SK-N-SH treated with all-trans-retinoic acid at 6 μM for 48 hours (cell line): ENCODE data around the gene WT1.

ENCODE experiments used
- ATAC-seq: fragments of 200-7000 bp; cut with Tn5 transposase; 3 replicates; pipeline ENCODE4 v1.9.1; 2020; ENCODE audit warnings: mild to moderate bottlenecking, moderate library complexity
- ARNTL ChIP-seq: fragments of 450-650 bp; formaldehyde crosslinking; IDR thresholded peaks from 2 replicates; pipeline ENCODE4 v1.5.0; 2020; ENCODE audit warnings: low read depth, mild to moderate bottlenecking, moderate library complexity, borderline replicate concordance
- BACH2 ChIP-seq: fragments of 250-450 bp; sonication (Bioruptor Pico); IDR thresholded peaks from 2 replicates; pipeline ENCODE4 v1.9.0; 2021; ENCODE audit warnings: mild to moderate bottlenecking, borderline replicate concordance
- CREB5 ChIP-seq: fragments of 250-450 bp; sonication (Bioruptor Pico); IDR thresholded peaks from 2 replicates; pipeline ENCODE4 v1.5.1; 2020; ENCODE audit warnings: low read depth, mild to moderate bottlenecking, moderate library complexity
- ESRRG ChIP-seq: fragments of 250-450 bp; sonication (Bioruptor Pico); IDR thresholded peaks from 2 replicates; pipeline ENCODE4 v1.6.1; 2021; ENCODE audit warnings: mild to moderate bottlenecking
- GLIS3 ChIP-seq: fragments of 250-450 bp; sonication (Bioruptor Pico); IDR thresholded peaks from 2 replicates; pipeline ENCODE4 v1.5.0; 2020; ENCODE audit warnings: mild to moderate bottlenecking, moderate library complexity
- ISL1 ChIP-seq: fragments of 250-450 bp; sonication (Bioruptor Pico); IDR thresholded peaks from 2 replicates; pipeline ENCODE4 v2.1.2; 2022; ENCODE audit warnings: mild to moderate bottlenecking, moderate library complexity
- OSR1 ChIP-seq: fragments of 250-450 bp; sonication (Bioruptor Pico); IDR thresholded peaks from 2 replicates; pipeline ENCODE4 v1.8.0; 2022; ENCODE audit warnings: moderate library complexity, mild to moderate bottlenecking, inconsistent platforms
- PATZ1 ChIP-seq: fragments of 250-450 bp; sonication (Bioruptor Pico); IDR thresholded peaks from 2 replicates; pipeline ENCODE4 v1.8.0; 2020; ENCODE audit warnings: mild to moderate bottlenecking, moderate library complexity, borderline replicate concordance
- POU6F1 ChIP-seq: fragments of 250-450 bp; sonication (Bioruptor Pico); IDR thresholded peaks from 2 replicates; pipeline ENCODE4 v1.8.0; 2021; ENCODE audit warnings: low read depth, mild to moderate bottlenecking, moderate library complexity, borderline replicate concordance
- PPARA ChIP-seq: fragments of 250-450 bp; sonication (Bioruptor Pico); IDR thresholded peaks from 2 replicates; pipeline ENCODE4 v1.5.0; 2020; ENCODE audit warnings: mild to moderate bottlenecking, borderline replicate concordance
- RARB ChIP-seq: fragments of 250-450 bp; sonication (Bioruptor Pico); IDR thresholded peaks from 2 replicates; pipeline ENCODE4 v1.8.0; 2021; ENCODE audit warnings: mild to moderate bottlenecking, moderate library complexity
- SNAI2 ChIP-seq: fragments of 250-450 bp; sonication (Bioruptor Pico); IDR thresholded peaks from 2 replicates; pipeline ENCODE4 v1.5.0; 2020; ENCODE audit warnings: mild to moderate bottlenecking, moderate library complexity
- TCF4 ChIP-seq: fragments of 250-450 bp; sonication (Bioruptor Pico); IDR thresholded peaks from 2 replicates; pipeline ENCODE4 v1.8.0; 2021; ENCODE audit warnings: mild to moderate bottlenecking, moderate library complexity, borderline replicate concordance
- TOX ChIP-seq: fragments of 250-450 bp; sonication (Bioruptor Pico); IDR thresholded peaks from 2 replicates; pipeline ENCODE4 v1.8.0; 2021; ENCODE audit warnings: mild to moderate bottlenecking, moderate library complexity, borderline replicate concordance
- TSHZ2 ChIP-seq: fragments of 250-450 bp; sonication (Bioruptor Pico); IDR thresholded peaks from 2 replicates; pipeline ENCODE4 v1.5.0; 2020; ENCODE audit warnings: mild to moderate bottlenecking, moderate library complexity
- ZC3H10 ChIP-seq: fragments of 250-450 bp; sonication (Bioruptor Pico); IDR thresholded peaks from 2 replicates; pipeline ENCODE4 v1.5.1; 2021; ENCODE audit warnings: mild to moderate bottlenecking, moderate library complexity
- ZFP3 ChIP-seq: fragments of 250-450 bp; sonication (Bioruptor Pico); IDR thresholded peaks from 2 replicates; pipeline ENCODE4 v1.5.0; 2020; ENCODE audit warnings: mild to moderate bottlenecking, moderate library complexity
- ZFP30 ChIP-seq: fragments of 450-650 bp; formaldehyde crosslinking; IDR thresholded peaks from 2 replicates; pipeline ENCODE4 v1.5.0; 2022; ENCODE audit warnings: mild to moderate bottlenecking, moderate library complexity
- ZNF8 ChIP-seq: fragments of 450-650 bp; formaldehyde crosslinking; IDR thresholded peaks from 2 replicates; pipeline ENCODE4 v1.5.0; 2020; ENCODE audit warnings: mild to moderate bottlenecking, moderate library complexity
- TF ChIP-seq, protein P1 (sequence below): fragments of 250-450 bp; sonication (Bioruptor Pico); IDR thresholded peaks from 2 replicates; pipeline ENCODE4 v1.5.1; 2021; ENCODE audit warnings: mild to moderate bottlenecking, moderate library complexity

WT1 gene

DNA sequence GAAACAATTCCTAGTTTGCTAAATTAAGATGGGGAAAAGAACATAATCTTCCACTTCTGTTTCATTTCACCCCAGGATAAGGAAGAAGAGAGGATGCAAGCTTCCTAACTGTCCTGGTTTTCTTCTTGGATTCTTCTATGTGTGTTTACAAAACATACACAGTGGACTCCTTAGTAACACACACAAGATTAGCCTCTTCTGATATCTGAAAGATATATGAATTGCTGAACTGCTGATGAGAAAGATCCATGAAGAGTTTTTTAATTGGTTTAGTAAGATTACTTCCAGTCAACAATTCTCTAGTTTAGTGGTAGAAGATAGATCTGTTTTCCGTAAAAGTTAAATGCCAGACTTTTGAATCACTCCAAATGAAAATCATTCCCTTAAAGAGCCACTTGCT is 86.8 kb downstream of the WT1 start:
- no peak for ATAC-seq
- no peak for TF ChIP-seq TOX
- TF ChIP-seq PATZ1: no peak
- no peak for TF ChIP-seq ISL1 (CRISPR knock-in tag)
- TF ChIP-seq OSR1 (CRISPR knock-in tag): no peak
- TF ChIP-seq PPARA (CRISPR knock-in tag): no peak
- no peak for TF ChIP-seq ZFP30 (CRISPR knock-in tag)
- TF ChIP-seq ESRRG (CRISPR knock-in tag): no peak
- TF ChIP-seq, protein P1, sequence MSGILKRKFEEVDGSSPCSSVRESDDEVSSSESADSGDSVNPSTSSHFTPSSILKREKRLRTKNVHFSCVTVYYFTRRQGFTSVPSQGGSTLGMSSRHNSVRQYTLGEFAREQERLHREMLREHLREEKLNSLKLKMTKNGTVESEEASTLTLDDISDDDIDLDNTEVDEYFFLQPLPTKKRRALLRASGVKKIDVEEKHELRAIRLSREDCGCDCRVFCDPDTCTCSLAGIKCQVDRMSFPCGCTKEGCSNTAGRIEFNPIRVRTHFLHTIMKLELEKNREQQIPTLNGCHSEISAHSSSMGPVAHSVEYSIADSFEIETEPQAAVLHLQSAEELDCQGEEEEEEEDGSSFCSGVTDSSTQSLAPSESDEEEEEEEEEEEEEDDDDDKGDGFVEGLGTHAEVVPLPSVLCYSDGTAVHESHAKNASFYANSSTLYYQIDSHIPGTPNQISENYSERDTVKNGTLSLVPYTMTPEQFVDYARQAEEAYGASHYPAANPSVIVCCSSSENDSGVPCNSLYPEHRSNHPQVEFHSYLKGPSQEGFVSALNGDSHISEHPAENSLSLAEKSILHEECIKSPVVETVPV (CRISPR knock-in tag): no peak
- no peak for TF ChIP-seq RARB (CRISPR knock-in tag)

GRCh38 chr11:32344946-32345345 is 90.4 kb downstream of the WT1 start:
- ATAC-seq: no peak
- no peak for TF ChIP-seq ISL1 (CRISPR knock-in tag)
- no peak for TF ChIP-seq RARB (CRISPR knock-in tag)
- no peak for TF ChIP-seq ZNF8 (CRISPR knock-in tag)
- TF ChIP-seq ZFP30 (CRISPR knock-in tag): no peak

- TF ChIP-seq ZFP30 (CRISPR knock-in tag) (no peak), ISL1 (CRISPR knock-in tag) (no peak), ESRRG (CRISPR knock-in tag) (no peak), ZFP3 (CRISPR knock-in tag) (no peak), GLIS3 (CRISPR knock-in tag) (no peak), RARB (CRISPR knock-in tag) (no peak), ZNF8 (CRISPR knock-in tag) (no peak), BACH2 (CRISPR knock-in tag) (no peak), ZC3H10 (CRISPR knock-in tag) (no peak)
- TF ChIP-seq, protein P1 (CRISPR knock-in tag): no peak
- no peak for ATAC-seq
Observed at GRCh38 chr11:32343325-32344008, 91.9 kb downstream of the WT1 start.

- ATAC-seq: no peak
- TF ChIP-seq ISL1 (CRISPR knock-in tag) (no peak), BACH2 (CRISPR knock-in tag) (no peak), ZNF8 (CRISPR knock-in tag) (no peak), TCF4 (no peak), TSHZ2 (no peak), SNAI2 (CRISPR knock-in tag) (no peak), OSR1 (CRISPR knock-in tag) (no peak), CREB5 (CRISPR knock-in tag) (no peak), ZFP30 (CRISPR knock-in tag) (no peak), ZFP3 (CRISPR knock-in tag) (no peak), TOX (no peak), ESRRG (CRISPR knock-in tag) (no peak), GLIS3 (CRISPR knock-in tag) (no peak), POU6F1 (CRISPR knock-in tag) (no peak), ARNTL (CRISPR knock-in tag) (no peak)
- TF ChIP-seq, protein P1 (CRISPR knock-in tag): no peak
Observed at GRCh38 chr11:32341620-32342613, 93.4 kb downstream of the WT1 start.
